GM03348 (cell line): Measurements from ENCODE around the gene NPC1.
"Not testable (repeated sequence)": the region's sequence is repeated elsewhere in the genome, so short reads cannot be mapped to it uniquely, and the experiment has no call there.

ENCODE experiments used
- DNase-seq: peaks from one replicate; pipeline ENCODE4 v3.0.0; 2012; ENCODE audit warnings: low spot score

Gene NPC1

GRCh38 chr18:23609390-23610023, 23.2 kb upstream of the NPC1 start:
- no peak for DNase-seq

GRCh38 chr18:23608211-23608610, 21.9 kb upstream of the NPC1 start:
- no peak for DNase-seq

GRCh38 chr18:23605941-23606340, 19.6 kb upstream of the NPC1 start:
- no peak for DNase-seq

- no peak for DNase-seq
These were observed 13.5 kb upstream of the NPC1 start for GRCh38 chr18:23599809-23600208.

- no peak for DNase-seq
These were observed 9.9 kb upstream of the NPC1 start for GRCh38 chr18:23596183-23596582.

GRCh38 chr18:23595591-23595990, 9.3 kb upstream of the NPC1 start:
- no peak for DNase-seq

GRCh38 chr18:23593720-23594119, 7.4 kb upstream of the NPC1 start:
- DNase-seq, result peak; percentile 79

GRCh38 chr18:23592911-23593310, 6.6 kb upstream of the NPC1 start:
- no peak for DNase-seq

- peak; percentile 19 for DNase-seq
These were observed 4.7 kb upstream of the NPC1 start for GRCh38 chr18:23591011-23591410.

- DNase-seq, result no peak
These were observed 2.7 kb upstream of the NPC1 start for GRCh38 chr18:23588836-23589560.

GRCh38 chr18:23587220-23587642, 925 bp upstream of the NPC1 start:
- DNase-seq, result no peak

- DNase-seq, result no peak
These were observed 433 bp downstream of the NPC1 start for GRCh38 chr18:23585897-23586248.

- no peak for DNase-seq
These were observed 1.1 kb downstream of the NPC1 start for GRCh38 chr18:23585007-23585871.

GRCh38 chr18:23584019-23584983, 2.0 kb downstream of the NPC1 start:
- DNase-seq, result no peak

- no peak for DNase-seq
These were observed 3.0 kb downstream of the NPC1 start for GRCh38 chr18:23583071-23583865.

GRCh38 chr18:23580677-23581367, 5.5 kb downstream of the NPC1 start:
- DNase-seq, result peak; percentile 70

- no peak for DNase-seq
These were observed 7.2 kb downstream of the NPC1 start for GRCh38 chr18:23578891-23579653.

- DNase-seq, result no peak
These were observed 8.1 kb downstream of the NPC1 start for GRCh38 chr18:23578067-23578701.

GRCh38 chr18:23577521-23577920, 8.8 kb downstream of the NPC1 start:
- not testable (repeated sequence) for DNase-seq
